Measurements from ENCODE around the gene BTNL2.

The BTNL2 gene

DNA sequence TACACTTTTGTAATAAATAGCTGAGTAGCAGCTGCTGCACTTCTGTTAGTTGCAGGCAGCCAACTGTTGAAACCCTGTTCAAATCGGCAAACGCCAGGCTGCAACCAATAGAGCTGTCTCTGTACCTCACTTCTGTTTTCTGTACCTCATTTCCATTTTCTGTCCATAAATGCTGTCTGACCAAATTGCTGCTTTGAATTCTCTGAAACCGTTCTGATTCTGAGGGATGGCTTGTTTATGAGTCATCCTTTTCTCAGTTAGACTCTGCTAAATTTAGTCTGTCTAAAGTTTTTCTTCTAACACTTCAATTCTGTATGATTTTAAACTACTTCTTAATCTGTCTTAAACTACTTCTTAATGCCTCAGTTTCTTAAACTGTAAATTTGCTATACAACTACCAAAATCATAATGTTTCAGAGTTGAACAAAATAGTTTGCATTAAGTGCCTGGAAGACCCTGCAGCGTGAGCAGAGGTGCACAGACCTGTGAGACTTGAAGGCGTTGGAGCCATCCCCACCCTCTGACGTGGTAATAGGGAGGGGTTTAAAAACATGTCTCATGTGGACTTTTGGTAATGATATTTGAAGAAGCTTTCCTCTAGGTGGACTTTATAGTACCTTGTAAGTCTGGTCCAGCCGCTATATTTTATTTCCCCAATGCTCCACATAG is 9.6 kb downstream of the BTNL2 start:
- Histone ChIP-seq H3K4me1 (ENCODE audit: insufficient read depth, insufficient read length) (no peaks in the 10 kb centered on the region), H3K36me3 (ENCODE audit: insufficient read depth, insufficient read length, low read length) (no peaks in the 10 kb centered on the region), H3K9me3 (ENCODE audit: insufficient read depth, low read length) (no peaks in the 10 kb centered on the region), H3K27me3 (ENCODE audit: insufficient read depth, insufficient read length) (no peaks in the 10 kb centered on the region), H3K9ac (ENCODE audit: insufficient read length, low read depth) (no peak overlapping the region), H3K4me3 (ENCODE audit: insufficient read length, low read depth) (no peak overlapping the region)
- no peak for DNase-seq (ENCODE audit: low read depth, low spot score)
- TF ChIP-seq ZNF274 (IDR thresholded peaks at IDR 0.05; ENCODE audit: low read depth, low read length): no peak
- TF ChIP-seq YY1 (IDR thresholded peaks at IDR 0.05; ENCODE audit: insufficient read depth, insufficient read length): no peak
- no peak for TF ChIP-seq SUZ12 (IDR thresholded peaks at IDR 0.05; ENCODE audit: extremely low read depth, insufficient read depth, insufficient read length)

DNA sequence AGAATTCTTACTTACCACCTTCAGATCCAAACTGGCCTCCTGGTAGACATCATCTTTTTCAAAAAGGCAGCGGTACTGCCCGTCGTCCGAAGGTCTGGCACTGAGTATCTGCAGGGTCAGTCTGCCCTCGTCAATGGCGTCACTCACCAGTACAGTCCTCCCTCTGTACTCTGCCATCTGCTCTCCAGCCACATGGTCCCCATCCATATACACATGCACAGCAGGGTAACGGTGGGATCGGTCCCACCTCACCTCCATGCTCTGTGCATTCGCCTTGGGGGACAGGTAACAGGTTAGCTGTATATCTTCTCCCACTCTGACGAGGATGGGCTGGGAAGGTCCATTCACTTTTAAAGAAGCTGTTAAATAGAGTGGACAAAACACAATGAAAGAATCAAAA is 11.0 kb downstream of the BTNL2 start:
- TF ChIP-seq ZNF274 (IDR thresholded peaks at IDR 0.05; ENCODE audit: low read depth, low read length) (no peak), SUZ12 (IDR thresholded peaks at IDR 0.05; ENCODE audit: extremely low read depth, insufficient read depth, insufficient read length) (no peak), YY1 (IDR thresholded peaks at IDR 0.05; ENCODE audit: insufficient read depth, insufficient read length) (no peak)
- Histone ChIP-seq H3K9ac (ENCODE audit: insufficient read length, low read depth) (no peak overlapping the region), H3K27me3 (ENCODE audit: insufficient read depth, insufficient read length) (no peaks in the 10 kb centered on the region), H3K4me3 (ENCODE audit: insufficient read length, low read depth) (no peak overlapping the region), H3K9me3 (ENCODE audit: insufficient read depth, low read length) (no peaks in the 10 kb centered on the region), H3K4me1 (ENCODE audit: insufficient read depth, insufficient read length) (no peaks in the 10 kb centered on the region), H3K36me3 (ENCODE audit: insufficient read depth, insufficient read length, low read length) (no peaks in the 10 kb centered on the region)
- no peak for DNase-seq (ENCODE audit: low read depth, low spot score)

DNA sequence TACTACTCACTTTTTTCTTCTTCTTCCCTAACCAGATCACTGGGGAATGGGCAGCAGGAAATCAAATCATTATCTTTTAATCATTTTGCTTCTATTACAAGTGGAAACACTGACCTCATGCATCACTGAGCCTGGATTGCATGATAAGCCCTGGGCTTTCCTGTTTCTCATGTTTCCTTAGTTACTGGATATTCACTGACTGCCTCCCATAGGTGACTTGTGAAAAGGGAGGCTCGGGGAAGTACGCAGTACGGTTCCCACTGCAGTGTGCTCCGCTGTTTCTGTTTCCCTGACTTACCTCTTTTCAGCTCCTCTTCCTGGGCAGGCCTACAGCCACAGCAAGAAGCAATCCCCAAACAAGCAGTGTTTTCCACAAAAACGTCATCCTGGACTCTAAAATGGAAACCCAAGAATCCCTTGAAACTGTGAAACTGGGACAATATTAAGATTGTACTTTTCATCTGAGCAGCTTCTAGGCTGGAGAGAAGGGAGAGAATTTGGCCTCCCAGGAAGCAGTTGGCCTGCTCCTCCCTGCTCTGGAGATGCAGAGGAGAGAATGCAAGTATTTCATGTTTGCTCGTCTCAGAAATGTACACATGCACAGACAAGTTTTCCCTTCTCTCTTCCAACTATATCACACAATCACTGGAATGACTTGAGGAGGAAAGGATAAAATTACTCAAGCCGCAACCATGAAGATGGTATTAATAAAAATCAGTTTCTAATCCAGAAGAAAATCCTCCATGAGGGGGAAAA is 13.1 kb downstream of the BTNL2 start:
- no peak for TF ChIP-seq YY1 (IDR thresholded peaks at IDR 0.05; ENCODE audit: insufficient read depth, insufficient read length)
- no peak for TF ChIP-seq ZNF274 (IDR thresholded peaks at IDR 0.05; ENCODE audit: low read depth, low read length)
- no peak for TF ChIP-seq SUZ12 (IDR thresholded peaks at IDR 0.05; ENCODE audit: extremely low read depth, insufficient read depth, insufficient read length)
- Histone ChIP-seq H3K9me3 (ENCODE audit: insufficient read depth, low read length) (no peaks in the 10 kb centered on the region), H3K27me3 (ENCODE audit: insufficient read depth, insufficient read length) (no peaks in the 10 kb centered on the region), H3K4me3 (ENCODE audit: insufficient read length, low read depth) (no peak overlapping the region), H3K9ac (ENCODE audit: insufficient read length, low read depth) (no peak overlapping the region), H3K4me1 (ENCODE audit: insufficient read depth, insufficient read length) (no peaks in the 10 kb centered on the region), H3K36me3 (ENCODE audit: insufficient read depth, insufficient read length, low read length) (no peaks in the 10 kb centered on the region)
- DNase-seq (ENCODE audit: low read depth, low spot score): no peak

DNA sequence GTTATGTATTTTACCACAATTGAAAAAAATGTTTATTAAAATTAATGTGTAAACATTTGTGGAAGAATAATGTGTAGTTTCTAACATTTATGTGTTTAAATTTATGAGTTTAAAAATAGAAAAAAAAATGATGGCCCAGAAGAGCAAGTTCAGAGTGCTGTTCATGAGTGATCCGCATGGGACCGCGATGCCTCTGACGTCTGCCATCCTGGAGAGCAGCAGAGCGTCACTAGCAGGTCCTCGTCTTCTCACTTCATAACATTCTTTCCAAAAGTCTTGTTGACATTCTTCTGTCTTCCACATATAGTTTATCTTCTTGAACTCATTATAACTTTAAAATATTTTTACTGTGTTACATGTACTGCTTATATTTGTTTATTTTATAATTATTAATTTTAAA is 15.5 kb downstream of the BTNL2 start:
- DNase-seq (ENCODE audit: low read depth, low spot score): no peak
- no peaks in the 10 kb centered on the region for H3K27me3 ChIP-seq (ENCODE audit: insufficient read depth, insufficient read length)
- no peaks in the 10 kb centered on the region for H3K4me1 ChIP-seq (ENCODE audit: insufficient read depth, insufficient read length)
- no peaks in the 10 kb centered on the region for H3K9me3 ChIP-seq (ENCODE audit: insufficient read depth, low read length)
- H3K4me3 ChIP-seq (ENCODE audit: insufficient read length, low read depth): no peak overlapping the region
- no peak for TF ChIP-seq SUZ12 (IDR thresholded peaks at IDR 0.05; ENCODE audit: extremely low read depth, insufficient read depth, insufficient read length)
- TF ChIP-seq YY1 (IDR thresholded peaks at IDR 0.05; ENCODE audit: insufficient read depth, insufficient read length): no peak
- no peak for TF ChIP-seq ZNF274 (IDR thresholded peaks at IDR 0.05; ENCODE audit: low read depth, low read length)
- H3K36me3 ChIP-seq (ENCODE audit: insufficient read depth, insufficient read length, low read length): no peaks in the 10 kb centered on the region
- no peak overlapping the region for H3K9ac ChIP-seq (ENCODE audit: insufficient read length, low read depth)

DNA sequence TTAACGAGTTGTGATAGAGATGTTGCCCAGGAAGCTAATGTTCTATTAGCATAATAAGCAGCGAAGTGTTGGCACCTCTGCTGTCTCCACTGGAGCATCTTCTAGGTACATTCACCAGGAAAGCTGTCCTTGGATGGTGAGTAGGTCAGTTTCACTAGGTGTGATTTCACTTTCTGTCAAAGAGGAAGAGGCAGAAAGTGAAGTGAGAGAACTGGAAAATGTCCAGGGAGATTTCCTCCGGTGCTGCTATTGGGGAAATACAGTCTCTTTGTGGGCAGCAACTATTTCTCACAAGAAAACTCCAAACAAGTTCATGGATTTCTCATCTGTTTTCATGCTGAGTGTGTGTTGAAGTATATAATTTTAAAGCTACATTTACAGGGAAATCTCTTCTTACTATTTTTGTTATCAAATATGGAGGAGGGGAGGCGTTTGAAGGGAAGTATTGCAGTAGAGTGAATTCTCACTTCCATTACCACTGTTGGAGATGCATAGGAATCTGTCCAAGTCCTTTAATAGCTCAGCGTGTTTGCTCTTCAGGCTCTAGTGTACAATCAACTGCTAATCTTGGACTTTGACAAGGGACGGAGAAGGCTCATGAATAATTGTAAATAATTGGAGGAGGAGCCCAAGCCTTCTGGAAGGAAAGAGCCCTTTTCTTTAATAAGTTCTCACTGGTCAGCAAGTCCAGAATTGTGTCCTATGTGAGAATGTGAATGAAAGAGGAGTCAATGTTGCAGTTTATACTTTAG is 19.2 kb downstream of the BTNL2 start:
- no peak for TF ChIP-seq SUZ12 (IDR thresholded peaks at IDR 0.05; ENCODE audit: extremely low read depth, insufficient read depth, insufficient read length)
- no peak for TF ChIP-seq ZNF274 (IDR thresholded peaks at IDR 0.05; ENCODE audit: low read depth, low read length)
- no peak for TF ChIP-seq YY1 (IDR thresholded peaks at IDR 0.05; ENCODE audit: insufficient read depth, insufficient read length)
- Histone ChIP-seq H3K9me3 (ENCODE audit: insufficient read depth, low read length) (no peaks in the 10 kb centered on the region), H3K4me1 (ENCODE audit: insufficient read depth, insufficient read length) (no peaks in the 10 kb centered on the region), H3K9ac (ENCODE audit: insufficient read length, low read depth) (no peak overlapping the region), H3K4me3 (ENCODE audit: insufficient read length, low read depth) (no peak overlapping the region), H3K36me3 (ENCODE audit: insufficient read depth, insufficient read length, low read length) (no peaks in the 10 kb centered on the region), H3K27me3 (ENCODE audit: insufficient read depth, insufficient read length) (no peaks in the 10 kb centered on the region)
- no peak for DNase-seq (ENCODE audit: low read depth, low spot score)

DNA sequence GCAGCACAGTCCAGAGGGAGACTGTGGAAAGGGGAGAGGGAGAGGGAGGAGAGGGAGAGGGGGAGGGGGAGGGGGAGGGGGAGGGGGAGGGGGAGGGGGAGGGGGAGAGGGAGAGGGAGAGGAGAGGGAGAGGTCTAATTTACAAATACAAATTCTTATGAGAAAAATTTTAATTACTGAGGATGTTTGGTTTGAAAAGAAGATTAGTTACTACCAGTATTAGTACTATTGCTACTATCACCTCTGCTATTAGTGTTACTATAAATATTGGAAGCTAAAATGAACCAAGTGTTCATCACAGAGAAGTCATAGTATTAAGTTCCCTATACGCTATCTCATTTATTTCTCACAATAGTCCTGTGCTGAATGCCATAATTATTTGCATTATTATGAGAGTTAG is 20.9 kb downstream of the BTNL2 start:
- DNase-seq (ENCODE audit: low read depth, low spot score): no peak
- Histone ChIP-seq H3K27me3 (ENCODE audit: insufficient read depth, insufficient read length) (no peaks in the 10 kb centered on the region), H3K4me1 (ENCODE audit: insufficient read depth, insufficient read length) (no peaks in the 10 kb centered on the region), H3K4me3 (ENCODE audit: insufficient read length, low read depth) (no peak overlapping the region), H3K9ac (ENCODE audit: insufficient read length, low read depth) (no peak overlapping the region), H3K9me3 (ENCODE audit: insufficient read depth, low read length) (no peaks in the 10 kb centered on the region), H3K36me3 (ENCODE audit: insufficient read depth, insufficient read length, low read length) (no peaks in the 10 kb centered on the region)
- no peak for TF ChIP-seq YY1 (IDR thresholded peaks at IDR 0.05; ENCODE audit: insufficient read depth, insufficient read length)

DNA sequence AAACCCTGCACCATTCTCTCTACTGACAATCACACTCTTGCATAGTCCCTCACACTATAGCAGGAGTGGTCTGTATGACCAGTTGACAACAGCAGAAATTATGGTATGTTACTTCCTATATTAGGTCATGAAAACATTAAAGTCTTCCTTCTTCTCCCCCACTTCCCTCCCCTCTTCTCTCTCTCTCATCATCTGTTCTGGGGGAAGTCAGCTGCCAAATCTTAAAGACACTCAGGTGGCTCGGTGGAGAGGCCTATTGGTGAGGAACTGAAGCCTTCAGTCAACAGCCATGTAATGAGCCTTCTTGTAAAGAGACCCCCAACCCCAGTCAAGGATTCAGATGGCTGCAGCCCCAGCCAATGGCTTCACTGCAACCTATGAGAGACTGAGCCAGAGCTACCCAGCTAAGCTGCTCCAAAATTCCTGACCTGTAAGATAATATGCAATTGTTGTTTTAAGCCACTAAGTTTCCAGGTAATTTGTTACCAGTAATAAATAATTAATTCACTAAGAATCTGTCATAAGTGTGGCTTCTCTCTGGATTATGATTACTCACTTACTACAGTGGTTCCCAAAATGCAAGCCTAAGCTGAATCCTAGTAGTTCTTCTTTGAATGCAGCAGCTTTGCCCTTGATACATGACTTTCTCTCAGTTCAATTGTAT is 24.1 kb downstream of the BTNL2 start:
- no peak for DNase-seq (ENCODE audit: low read depth, low spot score)
- Histone ChIP-seq H3K9me3 (ENCODE audit: insufficient read depth, low read length) (no peaks in the 10 kb centered on the region), H3K4me1 (ENCODE audit: insufficient read depth, insufficient read length) (no peaks in the 10 kb centered on the region), H3K4me3 (ENCODE audit: insufficient read length, low read depth) (no peak overlapping the region), H3K36me3 (ENCODE audit: insufficient read depth, insufficient read length, low read length) (no peaks in the 10 kb centered on the region), H3K9ac (ENCODE audit: insufficient read length, low read depth) (no peak overlapping the region), H3K27me3 (ENCODE audit: insufficient read depth, insufficient read length) (no peaks in the 10 kb centered on the region)
- no peak for TF ChIP-seq YY1 (IDR thresholded peaks at IDR 0.05; ENCODE audit: insufficient read depth, insufficient read length)
- TF ChIP-seq SUZ12 (IDR thresholded peaks at IDR 0.05; ENCODE audit: extremely low read depth, insufficient read depth, insufficient read length): no peak
- TF ChIP-seq ZNF274 (IDR thresholded peaks at IDR 0.05; ENCODE audit: low read depth, low read length): no peak
